GM12801 (cell line): ENCODE data around the gene HLA-E.

Experiments used
- TF ChIP-seq, protein P1 (sequence below): IDR thresholded peaks from one replicate; pipeline ENCODE4 v1.5.1; 2011; ENCODE audit warnings: control low read depth; ENCODE audit not compliant: insufficient read length; ENCODE audit errors: extremely low read depth

The HLA-E gene

DNA sequence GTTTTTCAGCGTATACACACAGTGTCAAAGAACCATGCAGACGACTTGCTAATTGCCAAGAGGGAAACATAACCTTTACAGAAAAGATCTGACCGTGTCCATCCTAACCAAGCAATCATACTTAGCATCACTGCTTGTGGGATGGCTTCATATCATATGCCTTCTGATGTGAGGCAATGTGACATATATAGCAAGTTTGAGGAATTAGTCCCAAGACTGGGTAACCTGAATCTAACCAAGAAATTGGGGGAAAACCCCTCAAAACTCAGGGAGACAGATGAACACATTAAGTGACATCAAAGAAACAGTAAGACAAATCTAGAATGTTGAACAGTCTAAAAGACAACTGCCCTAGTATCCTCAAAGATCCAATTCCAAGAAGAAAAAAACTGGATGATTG, 48.6 kb downstream of the HLA-E start:
- TF ChIP-seq, protein P1, sequence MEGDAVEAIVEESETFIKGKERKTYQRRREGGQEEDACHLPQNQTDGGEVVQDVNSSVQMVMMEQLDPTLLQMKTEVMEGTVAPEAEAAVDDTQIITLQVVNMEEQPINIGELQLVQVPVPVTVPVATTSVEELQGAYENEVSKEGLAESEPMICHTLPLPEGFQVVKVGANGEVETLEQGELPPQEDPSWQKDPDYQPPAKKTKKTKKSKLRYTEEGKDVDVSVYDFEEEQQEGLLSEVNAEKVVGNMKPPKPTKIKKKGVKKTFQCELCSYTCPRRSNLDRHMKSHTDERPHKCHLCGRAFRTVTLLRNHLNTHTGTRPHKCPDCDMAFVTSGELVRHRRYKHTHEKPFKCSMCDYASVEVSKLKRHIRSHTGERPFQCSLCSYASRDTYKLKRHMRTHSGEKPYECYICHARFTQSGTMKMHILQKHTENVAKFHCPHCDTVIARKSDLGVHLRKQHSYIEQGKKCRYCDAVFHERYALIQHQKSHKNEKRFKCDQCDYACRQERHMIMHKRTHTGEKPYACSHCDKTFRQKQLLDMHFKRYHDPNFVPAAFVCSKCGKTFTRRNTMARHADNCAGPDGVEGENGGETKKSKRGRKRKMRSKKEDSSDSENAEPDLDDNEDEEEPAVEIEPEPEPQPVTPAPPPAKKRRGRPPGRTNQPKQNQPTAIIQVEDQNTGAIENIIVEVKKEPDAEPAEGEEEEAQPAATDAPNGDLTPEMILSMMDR = no peak

- TF ChIP-seq, protein P1 = peak; percentile 99
Observed at GRCh38 chr6:30541515-30542403, 52.5 kb downstream of the HLA-E start.

- TF ChIP-seq, protein P1 = no peak
Observed at GRCh38 chr6:30542404-30542725, 53.1 kb downstream of the HLA-E start.

GRCh38 chr6:30542915-30543314, 53.6 kb downstream of the HLA-E start:
- TF ChIP-seq, protein P1 = no peak
